HCT116 (cell line): ENCODE measurements around the gene CGB2. TPM values are rescaled to one million over a fixed set of nuclear protein-coding genes. Genes with fewer than 3 reads are reported as not detected.

Experiments used
- ATAC-seq: fragments of 200-7000 bp; cut with Tn5 transposase; 2 replicates; pipeline ENCODE4 v1.9.1; 2020; ENCODE audit warnings: mild to moderate bottlenecking, moderate library complexity
- BruUV-seq: library from RNA; stranded (reverse); fragments of 400-500 nt; replicated peaks from 2 replicates; lab custom pipeline; 2021; lab: Mats Ljungman, UMichigan
- CTCF ChIA-PET: fragments of 300-600 bp; sonication (Branson Sonifier 250); formaldehyde crosslinking; loops from one replicate; lab custom pipeline; 2021; ENCODE audit warnings: antibody characterized with exemption; lab: Charles Lee
- POLR2A ChIA-PET: fragments of 300-600, 350-600 bp; sonication (Branson Sonifier 250); formaldehyde crosslinking; loops from one replicate; lab custom pipeline; 2021; ENCODE audit warnings: antibody characterized with exemption; lab: Charles Lee
- RAD21 ChIA-PET, 2 experiments: fragments of 300-600 bp; sonication (Branson Sonifier 250); formaldehyde crosslinking; loops; one replicate each; lab custom pipeline; 2023; ENCODE audit warnings: low total read pairs in 2 of 2; ENCODE audit not compliant: uncharacterized antibody in 2 of 2, unreplicated experiment in 2 of 2, low non-redundant PET in 1 of 2; lab: Charles Lee
- DNase-seq: peaks from one replicate; pipeline ENCODE4 v3.0.0-alpha.2; 2010; ENCODE audit warnings: low read depth, low spot score
- H2AFZ ChIP-seq: fragments of 200-600 bp; shearing (Covaris generic), sonication (generic); 2 replicates; pipeline ENCODE4 v1.6.1; 2017; ENCODE audit warnings: low read depth, mixed run types, mixed read lengths, antibody characterized with exemption, low read length; ENCODE audit not compliant: poor library complexity, severe bottlenecking
- H3K27ac ChIP-seq: 2 replicates; pipeline ENCODE4 v1.5.1; 2012; ENCODE audit warnings: low read depth, low read length
- H3K27me3 ChIP-seq: fragments of 200-600 bp; sonication (generic); 2 replicates; pipeline ENCODE4 v1.6.1; 2016; ENCODE audit warnings: mixed run types, low read length, mixed read lengths; ENCODE audit not compliant: insufficient read depth
- H3K36me3 ChIP-seq, 2 experiments: fragments of 200-500 bp in 1 of 2; fragments of 200-600 bp in 1 of 2; sonication (Bioruptor generic) in 1 of 2; sonication (generic) in 1 of 2; 2 replicates each; pipeline versions ENCODE4 v1.5.1 to v1.6.1; 2014 to 2016; ENCODE audit warnings: low read length in 2 of 2, inconsistent platforms in 1 of 2, mixed read lengths in 1 of 2, mixed run types in 1 of 2; ENCODE audit not compliant: insufficient read depth in 2 of 2, control insufficient read depth in 1 of 2
- H3K4me1 ChIP-seq, 2 experiments: fragments of 200-600 bp in 1 of 2; sonication (generic) in 1 of 2; 2 replicates each; pipeline versions ENCODE4 v1.5.1 to v1.6.1; 2012 to 2017; ENCODE audit warnings: low read length in 2 of 2, inconsistent platforms in 1 of 2, mild to moderate bottlenecking in 1 of 2, mixed read lengths in 1 of 2, mixed run types in 1 of 2, moderate library complexity in 1 of 2; ENCODE audit not compliant: insufficient read depth in 2 of 2, control insufficient read depth in 1 of 2
- H3K4me2 ChIP-seq: fragments of 200-600 bp; sonication (generic); 2 replicates; pipeline ENCODE4 v1.6.1; 2017; ENCODE audit warnings: mixed run types, low read length, mixed read lengths
- H3K4me3 ChIP-seq, 2 experiments: fragments of 200-600 bp in 1 of 2; sonication (generic) in 1 of 2; replicated peaks in 1 of 2; 2 replicates each; pipeline ENCODE4 v1.5.1; 2011 to 2016; ENCODE audit warnings: low read length in 2 of 2, control low read depth in 1 of 2, low read depth in 1 of 2, mild to moderate bottlenecking in 1 of 2, mixed read lengths in 1 of 2, mixed run types in 1 of 2
- H3K79me2 ChIP-seq: fragments of 200-600 bp; sonication (generic); 2 replicates; pipeline ENCODE4 v1.6.1; 2017; ENCODE audit warnings: mild to moderate bottlenecking, mixed run types, low read length, moderate library complexity, mixed read lengths; ENCODE audit not compliant: insufficient read depth
- H3K9ac ChIP-seq: fragments of 200-600 bp; sonication (generic); 2 replicates; pipeline ENCODE4 v1.6.1; 2016; ENCODE audit warnings: low read length, mixed read lengths
- H3K9me2 ChIP-seq: fragments of 200-600 bp; sonication (generic), shearing (Covaris generic); 2 replicates; pipeline ENCODE4 v1.6.1; 2017; ENCODE audit warnings: mixed run types, mild to moderate bottlenecking, moderate library complexity; ENCODE audit not compliant: insufficient read depth
- H3K9me3 ChIP-seq, 2 experiments: fragments of 200-500 bp in 1 of 2; fragments of 200-600 bp in 1 of 2; sonication (Bioruptor generic) in 1 of 2; sonication (generic) in 1 of 2; 2 replicates each; pipeline ENCODE4 v1.6.1; 2014 to 2017; ENCODE audit warnings: low read length in 2 of 2, mixed read lengths in 2 of 2, inconsistent platforms in 1 of 2, low read depth in 1 of 2, mild to moderate bottlenecking in 1 of 2, mixed run types in 1 of 2, moderate library complexity in 1 of 2; ENCODE audit not compliant: control insufficient read depth in 1 of 2, insufficient read depth in 1 of 2
- H4K20me1 ChIP-seq: fragments of 200-600 bp; sonication (generic), shearing (Covaris generic); 2 replicates; pipeline ENCODE4 v1.6.1; 2017; ENCODE audit warnings: mixed run types, mild to moderate bottlenecking, moderate library complexity; ENCODE audit not compliant: insufficient read depth
- CTCF ChIP-seq, 3 experiments: fragments of 200-600 bp in 1 of 3; sonication (generic) in 1 of 3; IDR thresholded peaks in 2 of 3; conservative IDR thresholded peaks in 1 of 3; 2 replicates each; pipeline ENCODE4 v1.5.1; 2012 to 2017; ENCODE audit warnings: low read depth in 2 of 3, low read length in 2 of 3, antibody characterized with exemption in 1 of 3, borderline replicate concordance in 1 of 3, control low read depth in 1 of 3, mild to moderate bottlenecking in 1 of 3, mixed read lengths in 1 of 3, mixed run types in 1 of 3, moderate library complexity in 1 of 3; ENCODE audit not compliant: insufficient read depth in 1 of 3
- ELF1 ChIP-seq: IDR thresholded peaks from 2 replicates; pipeline ENCODE4 v1.6.1; 2012; ENCODE audit warnings: low read depth, borderline replicate concordance
- JUND ChIP-seq: IDR thresholded peaks from 2 replicates; pipeline ENCODE4 v1.6.1; 2012
- MAX ChIP-seq: IDR thresholded peaks from 2 replicates; pipeline ENCODE4 v1.6.1; 2012
- POLR2A ChIP-seq: IDR thresholded peaks from 2 replicates; pipeline ENCODE4 v1.7.0; 2011; ENCODE audit warnings: borderline replicate concordance; ENCODE audit not compliant: insufficient read depth, insufficient read length; ENCODE audit errors: extremely low read depth
- SIN3A ChIP-seq: IDR thresholded peaks from 2 replicates; pipeline ENCODE4 v1.6.1; 2012; ENCODE audit warnings: low read depth
- TCF7L2 ChIP-seq: IDR thresholded peaks from 2 replicates; pipeline ENCODE4 v1.7.0; 2011; ENCODE audit warnings: borderline replicate concordance, inconsistent platforms; ENCODE audit not compliant: insufficient read depth, insufficient read length; ENCODE audit errors: extremely low read depth
- intact Hi-C: fragments of 100-400 bp; cut with micrococcal nuclease; formaldehyde crosslinking; loops from 2 replicates; pipeline ENCODE4 v1.10.0; 2022
- total RNA-seq: library from RNA; stranded (reverse); gene quantifications from one replicate; pipeline ENCODE4 v1.2.1, GENCODE V29; 2021; ENCODE audit not compliant: unreplicated experiment
- TF ChIP-seq, protein P1 (sequence below): IDR thresholded peaks from 2 replicates; pipeline ENCODE4 v1.6.1; 2011; ENCODE audit warnings: mild to moderate bottlenecking, low read length, moderate library complexity; ENCODE audit not compliant: insufficient replicate concordance; ENCODE audit errors: extremely low read depth

The CGB2 gene
- total RNA-seq, 1 experiment from 2014 or later = 5.0 TPM

DNA sequence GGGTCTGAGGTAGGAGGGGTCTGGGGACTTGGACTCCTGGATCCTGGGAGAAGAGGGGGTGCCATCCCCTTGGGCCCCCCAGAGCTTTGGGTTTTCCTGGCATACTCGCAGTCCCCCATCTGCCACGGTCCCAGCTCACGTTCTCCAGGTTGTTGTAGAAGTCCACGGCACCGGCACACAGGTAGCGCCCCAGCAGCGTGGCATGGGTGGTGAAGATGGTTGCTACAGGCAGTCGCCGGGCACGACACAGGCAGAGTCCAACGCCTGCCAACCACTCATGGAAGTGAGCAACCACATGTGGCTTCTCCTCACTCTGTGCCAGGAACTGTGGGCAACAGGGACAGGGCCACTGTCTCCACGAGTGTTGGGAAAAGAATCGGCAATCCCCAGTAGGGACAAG is 46.0 kb upstream of the CGB2 start (continued):
- TF ChIP-seq, protein P1, sequence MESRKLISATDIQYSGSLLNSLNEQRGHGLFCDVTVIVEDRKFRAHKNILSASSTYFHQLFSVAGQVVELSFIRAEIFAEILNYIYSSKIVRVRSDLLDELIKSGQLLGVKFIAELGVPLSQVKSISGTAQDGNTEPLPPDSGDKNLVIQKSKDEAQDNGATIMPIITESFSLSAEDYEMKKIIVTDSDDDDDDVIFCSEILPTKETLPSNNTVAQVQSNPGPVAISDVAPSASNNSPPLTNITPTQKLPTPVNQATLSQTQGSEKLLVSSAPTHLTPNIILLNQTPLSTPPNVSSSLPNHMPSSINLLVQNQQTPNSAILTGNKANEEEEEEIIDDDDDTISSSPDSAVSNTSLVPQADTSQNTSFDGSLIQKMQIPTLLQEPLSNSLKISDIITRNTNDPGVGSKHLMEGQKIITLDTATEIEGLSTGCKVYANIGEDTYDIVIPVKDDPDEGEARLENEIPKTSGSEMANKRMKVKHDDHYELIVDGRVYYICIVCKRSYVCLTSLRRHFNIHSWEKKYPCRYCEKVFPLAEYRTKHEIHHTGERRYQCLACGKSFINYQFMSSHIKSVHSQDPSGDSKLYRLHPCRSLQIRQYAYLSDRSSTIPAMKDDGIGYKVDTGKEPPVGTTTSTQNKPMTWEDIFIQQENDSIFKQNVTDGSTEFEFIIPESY = no peak
- TF ChIP-seq SIN3A (no peak), TCF7L2 (no peak)

- ATAC-seq (no peak), DNase-seq (no peak)
- Histone ChIP-seq H4K20me1 (no peaks in the 10 kb centered on the region), H3K9me2 (no peaks in the 10 kb centered on the region), H3K4me2 (no peak overlapping the region), H3K79me2 (peaks cover 9% of the 10 kb centered on the region), H3K27ac (no peak overlapping the region), H3K4me1 (peaks cover 0 to 3% of the 10 kb centered on the region in 2 experiments; a peak in 1 of 4 replicates), H3K9me3 (no peaks in the 10 kb centered on the region), H3K36me3 (peaks cover 17 to 31% of the 10 kb centered on the region in 2 experiments; a peak in 3 of 4 replicates)
- CTCF ChIA-PET = interaction anchor here (0.6 to 1.3 kb wide), 2 partner anchors 16 to 1456 kb away, joined by 3 to 7 read pairs; no protein-coding TSS in a partner anchor
- BruUV-seq = no TSS peak
- intact Hi-C loops = no loop called here
- TF ChIP-seq MAX (no peak), TCF7L2 (no peak), CTCF (IDR thresholded peaks at IDR 0.05 in 2 of 3, conservative IDR thresholded peaks at IDR 0.05 in 1 of 3; ENCODE audit: borderline replicate concordance in 1 of 3, insufficient read depth in 1 of 3, low read depth in 2 of 3, low read length in 2 of 3) (no peak), JUND (no peak), ELF1 (no peak), POLR2A (no peak)
- TF ChIP-seq, protein P1 = no peak
- TF ChIP-seq, all 23 proteins: peak for 0
- H3K9ac ChIP-seq = no peak overlapping the region
- H2AFZ ChIP-seq = no peak overlapping the region
- H3K4me3 ChIP-seq = no peak overlapping the region
- no peaks in the 10 kb centered on the region for H3K27me3 ChIP-seq
- RAD21 ChIA-PET = no interaction called here
- POLR2A ChIA-PET = no interaction called here
Observed at GRCh38 chr19:48986211-48986610, 45.5 kb upstream of the CGB2 start.
